OCI-LY1 (cell line): Measurements from ENCODE around the gene SLC25A1.

Experiments used
- H2AFZ ChIP-seq: fragments of 200-600 bp; sonication (generic), shearing (Covaris generic); 2 replicates; pipeline ENCODE4 v1.6.0; 2014; ENCODE audit warnings: antibody characterized with exemption, mild to moderate bottlenecking, low read length
- H3F3A ChIP-seq: fragments of 200-600 bp; sonication (generic), shearing (Covaris generic); 2 replicates; pipeline ENCODE4 v1.6.0; 2014; ENCODE audit warnings: mild to moderate bottlenecking, antibody characterized with exemption, low read length, moderate library complexity; ENCODE audit not compliant: insufficient read depth
- H3K27ac ChIP-seq: fragments of 200-600 bp; sonication (generic); 2 replicates; pipeline ENCODE4 v1.5.1; 2014; ENCODE audit warnings: low read length, mixed run types, mild to moderate bottlenecking, low read depth; ENCODE audit not compliant: poor library complexity, severe bottlenecking
- H3K27me3 ChIP-seq: fragments of 200-600 bp; sonication (generic); 2 replicates; pipeline ENCODE4 v1.6.0; 2014; ENCODE audit warnings: antibody characterized with exemption, mild to moderate bottlenecking, low read length, moderate library complexity; ENCODE audit not compliant: insufficient read depth
- H3K36me3 ChIP-seq: fragments of 200-600 bp; sonication (generic); 2 replicates; pipeline ENCODE4 v1.6.1; 2014; ENCODE audit warnings: mild to moderate bottlenecking, antibody characterized with exemption, low read length, moderate library complexity, mixed read lengths; ENCODE audit not compliant: insufficient read depth
- H3K4me1 ChIP-seq: fragments of 200-600 bp; sonication (generic); 2 replicates; pipeline ENCODE4 v1.5.1; 2014; ENCODE audit warnings: mild to moderate bottlenecking, low read length, moderate library complexity; ENCODE audit not compliant: insufficient read depth, severe bottlenecking
- H3K4me2 ChIP-seq: fragments of 200-600 bp; sonication (generic), shearing (Covaris generic); 2 replicates; pipeline ENCODE4 v1.6.1; 2014; ENCODE audit warnings: low read length
- H3K4me3 ChIP-seq: fragments of 200-600 bp; sonication (generic); 2 replicates; pipeline ENCODE4 v1.5.1; 2014; ENCODE audit warnings: low read length, low read depth, mild to moderate bottlenecking, mixed read lengths; ENCODE audit not compliant: poor library complexity, severe bottlenecking
- H3K79me2 ChIP-seq: fragments of 200-600 bp; shearing (Covaris generic); 2 replicates; pipeline ENCODE4 v1.6.1; 2016; ENCODE audit warnings: mixed run types, low read length, mixed read lengths; ENCODE audit not compliant: insufficient read depth
- H3K9ac ChIP-seq: fragments of 200-600 bp; sonication (generic), shearing (Covaris generic); 2 replicates; pipeline ENCODE4 v1.6.1; 2014; ENCODE audit warnings: mild to moderate bottlenecking, low read length, mixed read lengths
- H3K9me2 ChIP-seq: fragments of 200-600 bp; sonication (generic), shearing (Covaris generic); 2 replicates; pipeline ENCODE4 v1.6.1; 2014; ENCODE audit warnings: low read depth, mild to moderate bottlenecking, low read length, mixed read lengths
- H3K9me3 ChIP-seq: fragments of 200-600 bp; shearing (Covaris generic); 2 replicates; pipeline ENCODE4 v1.6.1; 2014; ENCODE audit warnings: low read length, mixed read lengths
- H4K20me1 ChIP-seq: fragments of 200-600 bp; sonication (generic), shearing (Covaris generic); 2 replicates; pipeline ENCODE4 v1.6.0; 2016; ENCODE audit warnings: mild to moderate bottlenecking, low read length; ENCODE audit not compliant: insufficient read depth
- EZH2 ChIP-seq: fragments of 200-600 bp; sonication (generic), shearing (Covaris generic); IDR thresholded peaks from 2 replicates; pipeline ENCODE4 v1.8.0; 2017; ENCODE audit warnings: borderline replicate concordance, mixed run types, mild to moderate bottlenecking, antibody characterized with exemption, low read length, moderate library complexity, mixed read lengths
- TF ChIP-seq, protein P1 (sequence below): fragments of 200-600 bp; sonication (generic), shearing (Covaris generic); IDR thresholded peaks from 2 replicates; pipeline ENCODE4 v1.5.1; 2017; ENCODE audit warnings: mild to moderate bottlenecking, antibody characterized with exemption, low read length, moderate library complexity, mixed read lengths

SLC25A1 gene

GRCh38 chr22:19178657-19179496 is at the start of gene SLC25A1:
SLC25A1 (minus strand) TSS chr22:19178736; CDS start chr22:19178673, 63 bp downstream.
- TF ChIP-seq, protein P1, sequence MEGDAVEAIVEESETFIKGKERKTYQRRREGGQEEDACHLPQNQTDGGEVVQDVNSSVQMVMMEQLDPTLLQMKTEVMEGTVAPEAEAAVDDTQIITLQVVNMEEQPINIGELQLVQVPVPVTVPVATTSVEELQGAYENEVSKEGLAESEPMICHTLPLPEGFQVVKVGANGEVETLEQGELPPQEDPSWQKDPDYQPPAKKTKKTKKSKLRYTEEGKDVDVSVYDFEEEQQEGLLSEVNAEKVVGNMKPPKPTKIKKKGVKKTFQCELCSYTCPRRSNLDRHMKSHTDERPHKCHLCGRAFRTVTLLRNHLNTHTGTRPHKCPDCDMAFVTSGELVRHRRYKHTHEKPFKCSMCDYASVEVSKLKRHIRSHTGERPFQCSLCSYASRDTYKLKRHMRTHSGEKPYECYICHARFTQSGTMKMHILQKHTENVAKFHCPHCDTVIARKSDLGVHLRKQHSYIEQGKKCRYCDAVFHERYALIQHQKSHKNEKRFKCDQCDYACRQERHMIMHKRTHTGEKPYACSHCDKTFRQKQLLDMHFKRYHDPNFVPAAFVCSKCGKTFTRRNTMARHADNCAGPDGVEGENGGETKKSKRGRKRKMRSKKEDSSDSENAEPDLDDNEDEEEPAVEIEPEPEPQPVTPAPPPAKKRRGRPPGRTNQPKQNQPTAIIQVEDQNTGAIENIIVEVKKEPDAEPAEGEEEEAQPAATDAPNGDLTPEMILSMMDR: no peak
- TF ChIP-seq EZH2: no peak
- Histone ChIP-seq H3K9ac (peak within 1 kb of the TSS; percentile 88), H3K4me2 (peak within 1 kb of the TSS; percentile 94), H3K9me3 (no peaks in the 10 kb centered on the region), H3K4me3 (peak within 1 kb of the TSS; percentile 82), H3K27me3 (no peaks in the 10 kb centered on the region; the same call in 1 of the 2 replicates), H3K9me2 (no peaks in the 10 kb centered on the region), H3K79me2 (no peaks in the 10 kb centered on the region), H3K4me1 (peaks cover 47% of the 10 kb centered on the region), H3K36me3 (peaks cover 7% of the 10 kb centered on the region; the same call in 1 of the 2 replicates), H4K20me1 (no peaks in the 10 kb centered on the region), H3K27ac (peak within 1 kb of the TSS; percentile 58), H3F3A (no peaks in the 10 kb centered on the region), H2AFZ (peak within 1 kb of the TSS; percentile 13; the same call in 1 of the 2 replicates)

DNA sequence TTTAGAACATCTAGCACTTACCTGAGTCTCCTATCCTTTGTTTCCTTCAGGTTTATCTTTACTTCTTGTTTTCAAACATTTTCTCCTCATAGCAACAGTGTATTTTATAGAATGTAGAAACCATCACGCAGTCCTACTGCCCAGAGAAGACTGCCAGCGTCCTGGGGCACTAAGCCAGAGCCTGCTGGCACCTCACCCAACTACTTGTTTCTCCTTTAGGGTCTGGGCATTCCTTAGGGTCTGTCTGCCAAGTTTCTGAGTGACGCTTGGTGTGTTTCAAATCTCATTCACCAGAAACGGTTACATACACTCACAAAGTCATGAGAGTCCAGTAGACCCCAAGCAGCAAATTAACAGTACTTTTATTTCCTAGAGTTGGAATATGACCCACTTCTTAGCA is 49.6 kb upstream of the SLC25A1 start:
- no peak overlapping the region for H3K27ac ChIP-seq
- H3K4me2 ChIP-seq: no peak overlapping the region
- H3K79me2 ChIP-seq: no peaks in the 10 kb centered on the region
- H3K36me3 ChIP-seq: no peaks in the 10 kb centered on the region
- H3K4me3 ChIP-seq: no peak overlapping the region
- H3K27me3 ChIP-seq: peaks cover 4% of the 10 kb centered on the region; the same call in 1 of the 2 replicates
- no peak for TF ChIP-seq EZH2
- TF ChIP-seq, protein P1: no peak
- no peaks in the 10 kb centered on the region for H3F3A ChIP-seq
- no peak overlapping the region for H2AFZ ChIP-seq
- H3K9ac ChIP-seq: no peak overlapping the region
- no peaks in the 10 kb centered on the region for H3K9me3 ChIP-seq
- no peaks in the 10 kb centered on the region for H3K4me1 ChIP-seq
- no peaks in the 10 kb centered on the region for H3K9me2 ChIP-seq
- H4K20me1 ChIP-seq: no peaks in the 10 kb centered on the region

DNA sequence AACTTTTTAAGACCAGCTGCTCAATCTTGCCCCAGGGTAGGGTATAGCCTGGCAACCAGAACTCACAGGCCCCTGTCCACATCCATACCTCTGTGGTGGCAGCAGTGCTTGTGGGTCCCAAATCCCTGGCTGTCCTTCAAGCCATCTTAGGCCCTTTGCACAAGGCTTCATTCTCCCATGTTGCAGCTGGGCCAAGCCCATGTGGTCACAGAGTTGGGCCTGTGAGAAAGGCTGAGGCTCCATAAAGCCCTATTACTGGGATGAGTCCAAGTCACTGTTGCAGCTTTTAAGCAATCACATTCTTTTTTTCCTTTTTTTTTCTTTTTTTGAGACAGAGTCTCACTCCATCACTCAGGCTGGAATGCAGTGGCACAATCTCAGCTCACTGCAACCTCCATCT is 47.9 kb upstream of the SLC25A1 start:
- Histone ChIP-seq H3K79me2 (no peaks in the 10 kb centered on the region), H3K27ac (no peak overlapping the region), H3K36me3 (no peaks in the 10 kb centered on the region), H4K20me1 (no peaks in the 10 kb centered on the region), H2AFZ (no peak overlapping the region), H3K9me3 (no peaks in the 10 kb centered on the region), H3K27me3 (peaks cover 4% of the 10 kb centered on the region; the same call in 1 of the 2 replicates), H3F3A (no peaks in the 10 kb centered on the region), H3K9ac (no peak overlapping the region), H3K4me3 (no peak overlapping the region), H3K4me2 (no peak overlapping the region), H3K4me1 (no peaks in the 10 kb centered on the region), H3K9me2 (no peaks in the 10 kb centered on the region)
- no peak for TF ChIP-seq EZH2
- TF ChIP-seq, protein P1: no peak
